GM20431 (cell line): ENCODE data around the gene SLC10A7.

Experiments used
- in situ Hi-C: fragments of 300-500 bp; cut with MseI, MboI; formaldehyde crosslinking; loops from one replicate; pipeline ENCODE4 v1.15.0; 2020; ENCODE audit warnings: low sequenced_read_pairs; ENCODE audit not compliant: unreplicated experiment

SLC10A7 gene

DNA sequence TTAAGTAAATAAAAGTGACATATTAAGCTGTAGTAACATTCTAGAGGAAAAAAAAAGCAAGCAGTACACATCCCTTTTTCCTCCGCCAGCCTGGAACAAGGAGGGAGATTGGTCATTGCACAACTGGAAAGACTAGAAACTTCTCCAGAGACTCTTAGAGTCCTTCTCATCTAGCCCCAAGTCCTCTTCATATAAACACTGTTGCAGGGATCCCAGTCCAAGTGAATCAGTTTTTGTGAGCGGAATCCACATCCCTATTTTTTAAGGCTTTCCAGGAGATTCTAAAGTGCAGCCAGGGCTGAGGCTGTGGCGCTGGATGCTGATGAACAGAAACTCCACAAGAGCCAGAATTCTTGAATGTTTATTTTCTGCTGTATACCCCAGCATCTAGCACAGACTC, 283.6 kb downstream of the SLC10A7 start:
- in situ Hi-C loops, result loop anchor here (10.0 kb wide), 1 partner anchor 667 kb away; no protein-coding TSS in a partner anchor

DNA sequence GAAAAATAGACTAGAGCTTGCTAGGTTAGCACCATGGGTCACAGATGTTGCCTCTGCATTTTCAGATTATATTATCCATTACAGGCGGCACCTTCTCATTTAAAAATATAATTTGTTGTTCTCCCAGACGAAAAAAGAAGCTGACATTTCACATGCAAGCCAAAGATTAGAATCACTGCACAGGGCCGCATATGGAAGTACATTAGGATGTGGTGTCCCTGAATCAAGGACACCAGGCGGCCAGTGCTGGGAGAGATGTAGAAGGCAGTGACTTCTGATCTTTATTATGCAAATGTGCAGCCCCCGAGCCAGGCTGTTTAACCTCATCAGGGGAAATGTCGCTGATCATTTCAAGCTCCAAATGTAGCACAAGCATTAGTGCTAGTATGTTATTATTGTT, 284.6 kb downstream of the SLC10A7 start:
- in situ Hi-C loops, result loop anchor here (10.0 kb wide), 1 partner anchor 668 kb away; no protein-coding TSS in a partner anchor

DNA sequence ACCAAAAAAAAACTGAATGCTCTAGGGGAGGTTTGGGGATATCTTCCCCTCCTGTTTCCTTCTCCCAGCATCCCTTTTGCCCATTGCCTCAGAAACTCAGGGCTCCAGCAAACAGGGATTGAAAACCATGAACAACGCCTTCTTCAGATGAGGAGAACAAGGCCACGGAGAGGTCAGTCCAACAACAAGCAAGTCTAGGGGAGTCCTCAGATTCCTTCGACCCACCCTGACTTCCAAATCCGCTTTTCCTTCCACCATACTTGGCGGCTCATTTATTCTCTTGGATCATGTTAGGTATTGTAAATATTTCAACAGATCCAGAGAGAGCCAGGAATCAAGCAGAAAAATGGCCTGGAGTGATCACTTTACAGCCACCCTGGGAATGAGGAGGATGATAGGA, 285.5 kb downstream of the SLC10A7 start:
- in situ Hi-C loops, result loop anchor here (10.0 kb wide), 1 partner anchor 669 kb away; no protein-coding TSS in a partner anchor

DNA sequence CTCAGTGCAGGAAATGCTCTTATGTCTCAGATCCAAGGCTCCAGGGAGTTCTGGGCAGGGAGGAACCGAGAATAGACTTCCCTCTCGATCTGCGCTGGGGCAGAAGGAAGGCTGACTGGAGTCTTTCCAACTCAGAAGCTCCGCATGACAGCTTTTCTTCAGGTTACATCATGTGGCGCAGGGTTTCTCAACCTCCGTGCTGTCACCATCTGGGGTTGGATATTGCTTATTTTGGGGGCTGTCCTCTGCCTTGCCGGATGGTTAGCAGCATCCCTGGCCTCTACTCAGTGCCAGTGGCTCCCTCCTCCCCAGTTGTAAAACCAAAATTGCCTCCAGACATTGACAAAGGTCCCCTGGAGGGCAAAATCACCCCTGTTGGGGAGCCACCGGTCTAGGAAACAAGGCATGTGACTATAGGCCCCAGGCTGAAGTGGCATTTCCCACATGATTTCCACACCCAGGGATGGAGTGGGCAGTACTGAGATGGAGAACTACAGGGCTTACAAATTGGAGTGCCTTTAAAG, 286.0 kb downstream of the SLC10A7 start:
- in situ Hi-C loops, result loop anchor here (10.0 kb wide), 1 partner anchor 669 kb away; no protein-coding TSS in a partner anchor

DNA sequence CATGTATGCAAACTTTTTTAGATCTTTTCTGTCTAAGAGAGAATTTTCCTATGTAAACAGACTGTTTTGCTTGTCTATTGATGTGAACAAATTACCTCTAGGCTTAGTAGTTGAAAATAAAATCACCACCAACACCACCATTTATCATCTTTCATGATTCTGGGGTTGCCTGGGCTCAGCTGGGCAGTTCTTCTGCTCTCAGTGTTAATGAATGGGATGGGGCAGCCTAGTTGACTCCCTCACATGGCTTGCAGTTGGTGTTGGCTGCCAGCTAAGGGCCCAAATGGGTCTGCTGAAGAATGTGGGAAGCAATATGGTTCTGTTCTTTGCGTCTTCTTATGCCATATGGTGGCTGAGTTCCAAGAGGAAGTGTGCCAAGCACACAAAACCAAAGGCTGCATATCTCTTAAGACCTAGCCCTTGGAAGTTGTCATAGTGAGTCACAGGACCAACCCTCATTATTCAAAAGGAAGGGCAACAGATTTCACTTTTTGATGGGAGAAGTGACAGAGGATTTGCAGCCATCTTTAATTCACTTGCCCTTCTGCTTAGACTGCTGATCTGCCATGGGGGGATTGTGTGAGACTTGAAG, 289.5 kb downstream of the SLC10A7 start:
- in situ Hi-C loops, result loop anchor here (10.0 kb wide), 1 partner anchor 673 kb away; no protein-coding TSS in a partner anchor

DNA sequence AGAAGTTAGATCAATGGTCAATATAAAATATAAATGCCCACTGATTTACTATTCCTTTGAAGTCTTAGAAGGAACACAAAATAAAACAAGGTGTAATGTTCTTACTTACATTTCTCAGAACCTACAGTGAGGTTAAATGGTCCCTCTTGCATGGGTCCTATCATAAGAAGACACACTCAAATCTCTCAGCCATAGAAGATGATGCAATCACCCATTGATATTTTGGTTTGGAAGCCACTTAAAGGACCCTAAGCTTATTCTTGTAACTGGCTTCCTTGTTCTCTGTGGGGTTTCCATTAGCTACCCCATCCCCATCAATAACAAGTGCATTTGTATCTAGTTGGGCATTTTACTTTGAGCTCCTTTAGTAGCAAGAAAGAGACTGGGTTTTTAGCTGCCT, 292.3 kb downstream of the SLC10A7 start:
- in situ Hi-C loops, result no loop called here

DNA sequence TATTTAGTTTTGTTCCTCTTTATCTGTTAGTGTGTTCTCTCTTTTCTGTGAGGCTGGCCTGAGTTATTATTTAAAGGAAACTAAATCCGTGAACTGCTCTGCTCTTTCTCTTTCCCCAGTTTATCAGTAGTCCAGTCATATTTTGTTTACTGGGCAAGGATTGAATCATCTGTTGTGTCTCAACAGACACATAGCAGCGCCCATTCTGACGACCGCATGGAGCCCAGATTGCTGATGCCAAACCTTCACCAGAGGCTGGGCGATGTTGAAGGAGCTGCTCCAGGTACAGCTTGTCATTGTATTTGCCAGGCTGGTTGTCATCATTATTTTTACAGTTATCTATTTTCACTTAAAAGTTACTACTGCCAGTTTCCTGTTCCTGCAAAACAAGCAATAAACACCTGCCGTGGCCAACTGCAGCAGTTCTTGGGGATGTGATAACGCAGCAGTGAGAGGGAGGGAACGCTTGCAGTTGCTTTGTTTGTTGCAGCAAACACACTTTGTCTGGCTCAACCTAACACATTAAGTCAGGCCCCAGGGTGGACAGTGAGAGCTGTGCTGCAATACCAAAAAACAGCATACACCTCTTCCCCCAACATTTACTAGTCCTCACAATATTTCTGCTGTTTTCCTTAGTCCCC, 297.3 kb downstream of the SLC10A7 start:
- in situ Hi-C loops, result no loop called here

DNA sequence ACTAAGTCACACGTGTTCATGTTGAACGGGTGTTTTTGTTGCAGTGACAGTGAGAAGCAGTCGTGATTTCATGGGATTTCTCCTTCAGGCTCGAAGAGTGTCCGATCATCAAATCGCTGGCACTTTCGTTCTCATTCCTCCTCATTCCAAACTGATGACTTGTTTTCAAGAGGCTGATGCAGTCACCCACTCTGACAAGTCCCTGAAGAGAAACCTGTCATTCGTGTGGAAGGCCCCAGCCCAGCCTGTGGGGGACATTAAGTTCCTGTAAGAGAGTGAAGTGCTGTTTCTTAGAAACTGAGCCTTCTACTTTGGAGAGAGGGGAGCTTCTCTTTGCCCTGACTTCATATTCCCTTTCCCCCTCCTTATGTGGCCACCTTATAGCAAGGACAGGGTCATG, 299.4 kb downstream of the SLC10A7 start:
- in situ Hi-C loops, result no loop called here

DNA sequence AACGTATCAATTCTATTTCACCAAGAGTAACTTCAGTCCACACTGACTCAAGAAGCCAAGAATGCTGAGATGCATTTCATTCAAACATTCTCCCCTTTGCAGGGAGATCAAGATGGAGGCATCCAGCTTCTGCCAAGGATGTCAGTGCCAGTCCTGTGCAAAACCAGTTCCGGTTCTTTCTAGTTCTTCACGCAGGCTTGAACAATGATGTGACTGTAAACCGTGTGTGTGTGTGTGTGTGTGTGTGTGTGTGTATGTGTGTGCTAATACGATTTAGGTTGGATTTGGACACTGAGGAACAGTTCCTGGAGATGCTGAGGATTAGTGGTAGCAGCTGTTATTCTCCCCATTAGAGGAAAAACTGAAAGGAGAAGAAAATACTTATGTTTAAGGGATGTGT, 307.5 kb downstream of the SLC10A7 start, which contains the start of gene REELD1:
Gene REELD1, plus strand, starts transcription at position 301 of the 400 bp plus-strand sequence. CDS start 2,415 bp downstream, outside the sequence.
- in situ Hi-C loops, result no loop called here

DNA sequence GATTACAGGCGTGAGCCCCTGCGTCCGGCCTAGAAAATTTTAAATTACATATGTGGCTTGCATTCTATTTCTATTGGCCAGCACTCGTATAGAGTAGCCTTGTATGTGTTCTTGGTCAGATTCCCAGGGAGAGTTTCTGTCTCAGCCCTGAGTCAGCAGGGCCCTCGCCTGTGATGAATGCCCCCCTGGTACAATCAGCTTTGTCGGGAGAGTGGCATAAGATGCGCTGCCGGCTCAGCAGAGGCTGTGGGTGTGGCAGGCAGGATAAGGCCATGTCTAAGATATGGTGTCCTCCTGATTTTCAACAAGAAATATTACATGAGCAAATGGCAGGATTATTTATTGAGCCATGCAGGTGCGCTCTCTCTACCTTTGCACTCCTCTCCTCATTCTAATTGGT, 309.0 kb downstream of the SLC10A7 start:
- in situ Hi-C loops, result no loop called here

DNA sequence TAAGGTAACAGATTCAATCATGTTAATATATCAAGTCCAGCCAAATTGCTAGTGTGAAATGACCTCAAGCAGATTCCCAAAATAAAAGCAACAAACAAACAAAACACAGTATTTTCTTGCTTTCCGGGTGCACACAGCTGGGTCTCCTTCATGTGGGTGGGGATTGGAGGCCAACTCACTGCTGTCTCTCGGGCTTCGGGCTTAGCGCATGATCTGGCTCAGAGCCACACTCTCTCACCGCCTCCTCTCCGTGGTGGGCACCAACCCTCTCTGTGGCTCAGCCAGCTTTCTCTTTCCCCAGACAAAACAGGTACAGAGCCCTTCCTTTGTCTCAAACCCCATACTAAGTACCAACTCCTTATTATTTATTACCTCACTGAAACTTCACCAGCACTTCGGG, 310.3 kb downstream of the SLC10A7 start:
- in situ Hi-C loops, result no loop called here

DNA sequence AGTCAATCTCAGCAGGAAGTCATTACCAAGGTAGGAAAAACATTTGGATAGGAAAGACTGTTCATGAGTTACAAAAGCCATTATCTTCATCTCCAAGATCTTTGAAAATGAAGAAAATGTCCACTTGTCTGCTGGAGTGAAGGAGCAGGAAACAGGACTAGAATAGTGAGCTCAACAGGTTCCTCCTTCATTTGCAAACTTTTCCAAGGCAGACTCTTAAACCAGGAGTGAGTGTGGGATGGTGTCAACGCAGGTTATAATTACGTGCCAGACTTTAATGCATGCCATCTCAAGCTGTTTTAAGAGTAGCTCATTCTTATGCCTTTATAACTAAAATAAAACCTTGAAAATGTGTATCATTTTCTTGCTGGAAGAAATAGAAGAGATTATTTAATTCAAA, 310.9 kb downstream of the SLC10A7 start:
- in situ Hi-C loops, result no loop called here

DNA sequence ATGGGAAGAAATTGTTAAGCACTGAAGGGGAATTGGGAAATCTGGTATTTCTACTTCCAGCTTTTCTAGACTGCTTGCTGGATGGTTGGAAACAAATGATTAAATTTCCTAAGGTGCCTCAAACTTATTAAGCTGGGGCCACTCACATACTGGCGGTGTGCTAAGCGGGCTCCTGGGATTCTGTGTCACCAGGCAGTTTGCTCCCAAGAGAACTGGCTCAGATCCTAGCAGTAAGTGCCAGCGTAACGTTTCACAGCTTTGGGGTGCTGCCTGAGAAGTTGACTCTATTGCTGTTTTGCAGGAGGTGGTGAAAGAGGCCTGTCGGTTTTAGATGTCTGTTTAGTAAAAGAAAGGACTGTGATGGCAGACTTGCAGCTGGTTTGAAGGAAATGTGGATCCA, 314.3 kb downstream of the SLC10A7 start:
- in situ Hi-C loops, result no loop called here
